ENCODE measurements around the gene CD22.

The CD22 gene

GRCh38 chr19:35310811-35311465 is 18.0 kb upstream of the CD22 start:
- Histone ChIP-seq H3K4me3 (no peak overlapping the region), H3K27ac (no peak overlapping the region)

DNA sequence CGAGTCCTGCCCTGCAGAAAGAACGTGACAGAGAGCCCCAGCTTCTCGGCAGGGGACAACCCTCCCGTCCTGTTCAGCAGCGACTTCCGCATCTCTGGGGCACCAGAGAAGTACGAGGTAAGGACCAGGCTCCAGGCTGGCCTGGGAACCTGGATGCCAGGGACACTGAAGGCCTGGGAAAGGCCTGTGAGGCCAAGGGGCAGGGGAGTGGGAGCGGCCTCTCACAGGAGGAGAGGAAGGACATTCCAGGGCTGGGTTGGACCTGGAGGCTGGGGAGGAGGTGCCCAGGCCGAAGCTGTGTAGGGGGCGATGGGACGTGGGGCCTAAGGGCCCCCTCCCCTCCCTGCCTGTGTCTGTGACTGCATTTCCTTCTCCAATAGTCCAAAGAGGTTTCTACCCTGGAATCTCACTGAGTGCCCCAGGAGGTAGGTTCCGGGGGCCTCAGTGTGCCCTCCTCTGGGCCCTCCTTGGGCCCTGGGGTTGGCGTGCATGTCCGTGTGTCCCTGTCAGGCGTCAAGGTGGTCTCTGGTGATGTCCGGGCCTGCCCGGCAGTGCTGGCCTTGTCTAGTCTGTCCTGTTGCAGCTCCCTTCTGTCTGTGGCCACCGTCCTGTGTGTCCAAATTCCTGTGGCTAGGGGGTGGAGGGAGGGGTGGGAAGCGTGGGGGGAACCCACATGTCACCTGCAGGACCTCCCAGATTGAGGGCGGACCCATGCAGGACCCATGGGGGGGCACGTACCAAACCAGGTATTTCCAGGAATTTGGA is 16.9 kb upstream of the CD22 start:
- no peak overlapping the region for H3K4me3 ChIP-seq
- H3K27ac ChIP-seq, result no peak overlapping the region

- Histone ChIP-seq H3K27ac (no peak overlapping the region), H3K4me3 (no peak overlapping the region)
These were observed 15.4 kb upstream of the CD22 start for GRCh38 chr19:35313587-35313986.

DNA sequence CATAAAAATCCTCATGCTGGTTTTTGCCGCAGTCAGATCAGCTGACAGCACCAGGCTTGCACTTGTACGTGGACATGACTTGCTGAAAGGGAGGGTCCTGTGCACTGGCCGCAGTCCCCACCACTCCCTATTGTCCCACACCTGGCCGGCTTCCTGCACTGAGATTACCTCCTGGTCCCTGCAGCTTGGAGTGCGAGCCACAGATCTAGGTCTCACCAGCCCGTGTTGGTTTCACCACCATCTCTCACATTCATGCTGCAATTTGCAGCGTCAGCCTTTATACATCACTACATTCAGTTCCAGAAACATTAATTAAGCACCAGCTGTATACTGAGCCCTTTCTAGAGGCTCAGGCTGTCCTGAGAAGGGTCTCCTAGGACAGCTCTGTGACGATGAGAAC is 15.0 kb upstream of the CD22 start:
- H3K4me3 ChIP-seq, result no peak overlapping the region
- no peak overlapping the region for H3K27ac ChIP-seq

DNA sequence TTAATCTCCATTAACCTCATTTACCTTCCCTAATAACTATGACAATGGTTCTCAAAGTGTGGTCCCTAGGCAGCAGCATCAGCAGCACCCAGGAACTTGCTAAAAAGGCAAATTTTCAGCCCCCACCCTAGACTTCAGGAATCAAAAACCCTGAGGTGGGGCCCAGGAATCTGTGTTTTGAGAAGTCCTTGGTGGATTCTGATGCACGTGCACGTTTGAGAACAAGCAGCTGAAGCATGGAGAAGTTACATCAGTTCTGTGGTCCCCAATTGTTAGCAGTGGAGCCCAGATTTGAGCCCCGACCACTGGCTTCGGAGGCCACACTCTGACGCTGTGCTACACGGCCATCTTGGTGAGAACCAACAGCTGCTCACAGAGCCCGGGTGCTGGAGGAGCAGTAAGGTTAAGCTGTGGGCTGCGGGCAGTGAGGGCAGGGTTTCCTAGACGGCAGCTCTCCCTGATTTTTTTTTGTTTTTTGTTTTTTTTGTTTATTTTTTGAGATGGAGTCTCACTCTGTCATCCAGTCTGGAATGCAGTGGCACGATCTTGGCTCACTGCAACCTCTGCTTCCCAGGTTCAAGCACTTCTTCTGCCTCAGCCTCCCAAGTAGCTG is 14.0 kb upstream of the CD22 start:
- H3K27ac ChIP-seq, result no peak overlapping the region
- H3K4me3 ChIP-seq, result no peak overlapping the region

- no peak overlapping the region for H3K4me3 ChIP-seq
- no peak overlapping the region for H3K27ac ChIP-seq
These were observed 13.1 kb upstream of the CD22 start for GRCh38 chr19:35315883-35316282.

DNA sequence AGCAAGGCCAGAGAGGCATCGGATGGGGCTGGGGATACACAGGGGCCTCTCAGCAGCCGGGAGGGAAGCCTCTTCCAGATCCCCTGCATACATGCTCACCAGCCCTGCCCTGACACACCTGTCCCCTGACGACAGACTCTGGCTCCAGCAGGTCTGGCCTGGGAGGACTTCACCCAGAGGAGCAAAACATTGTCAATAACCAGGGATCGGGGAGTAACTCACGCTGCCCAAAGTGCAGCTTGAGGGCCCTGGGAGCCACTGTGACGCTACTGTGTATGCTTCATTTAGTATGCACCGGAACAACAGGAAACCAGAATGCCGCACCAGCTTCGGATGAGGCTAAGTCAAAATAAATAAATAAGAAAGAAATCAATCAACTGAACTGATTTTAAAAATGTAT is 12.4 kb upstream of the CD22 start:
- Histone ChIP-seq H3K4me3 (no peak overlapping the region), H3K27ac (peak overlapping the region in 1 of 21 experiments; percentile 75)

- H3K27ac ChIP-seq, result peak overlapping the region in 10 of 21 experiments; percentile 3 to 75 (median 38)
These were observed 11.4 kb upstream of the CD22 start for GRCh38 chr19:35317464-35318043.

GRCh38 chr19:35318679-35319448 is 10.1 kb upstream of the CD22 start:
- Histone ChIP-seq H3K27ac (peak overlapping the region in 12 of 21 experiments; percentile 6 to 71 (median 46)), H3K4me3 (no peak overlapping the region)

More at GRCh38 chr19:35317464-35318043, 11.4 kb upstream of the CD22 start:
- H3K4me3 ChIP-seq, result no peak overlapping the region

DNA sequence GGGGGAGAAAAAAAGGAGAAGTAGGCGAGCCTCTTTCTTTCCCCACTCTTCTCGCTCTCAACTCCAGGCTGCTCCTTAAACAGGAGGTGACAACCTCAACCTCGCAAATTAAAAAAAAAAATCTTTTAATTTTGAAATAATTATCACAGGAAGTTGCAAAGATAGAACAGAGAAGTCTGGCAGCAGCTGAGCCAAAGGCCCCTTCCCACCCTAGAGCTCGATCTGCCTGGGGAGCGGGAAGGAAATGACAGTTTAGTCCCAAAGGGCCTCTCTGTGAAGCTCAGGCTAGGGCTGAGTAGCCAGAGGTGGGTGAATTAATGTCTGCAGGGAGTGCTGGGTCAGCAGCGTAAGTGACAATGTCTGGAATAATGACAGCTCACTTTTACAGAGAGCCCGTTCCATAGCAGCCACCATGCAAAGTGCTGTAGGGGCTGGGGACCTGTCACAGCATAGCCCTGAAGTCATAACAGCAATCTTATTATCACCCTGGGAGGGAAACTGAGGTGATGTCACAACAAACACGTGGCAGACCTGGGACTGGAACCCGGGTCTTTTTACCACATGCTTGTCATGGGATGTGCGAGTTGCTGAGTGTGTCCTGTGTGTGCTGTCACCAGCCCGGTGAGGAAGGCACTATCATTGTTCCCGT is 8.8 kb upstream of the CD22 start:
- no peak overlapping the region for H3K4me3 ChIP-seq
- H3K27ac ChIP-seq, result peak overlapping the region in 4 of 21 experiments; percentile 7 to 46 (median 22)

- Histone ChIP-seq H3K4me3 (no peak overlapping the region), H3K27ac (no peak overlapping the region)
These were observed 7.7 kb upstream of the CD22 start for GRCh38 chr19:35321291-35321690.

DNA sequence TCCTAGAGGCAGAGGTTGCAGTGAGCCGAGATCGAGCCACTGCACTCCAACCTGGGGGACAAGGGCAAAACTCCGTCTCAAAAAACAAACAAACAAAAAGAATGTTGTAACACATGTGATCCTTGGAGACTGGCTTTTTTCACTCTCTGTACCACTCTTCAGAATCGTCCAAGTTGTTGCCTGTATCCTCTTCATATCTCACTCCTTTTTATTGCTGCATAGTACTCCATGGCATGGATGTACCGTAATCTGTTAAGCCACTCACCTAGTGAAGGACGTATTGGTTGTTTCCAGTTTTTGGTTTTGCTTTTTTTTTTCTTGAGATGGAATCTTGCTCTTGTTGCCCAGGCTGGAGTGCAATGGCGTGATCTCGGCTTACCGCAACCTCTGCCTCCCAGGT is 7.0 kb upstream of the CD22 start:
- H3K27ac ChIP-seq, result no peak overlapping the region

GRCh38 chr19:35327642-35328041 is 1.3 kb upstream of the CD22 start:
- H3K27ac ChIP-seq, result no peak overlapping the region
- H3K4me3 ChIP-seq, result no peak overlapping the region

More for the DNA sequence above, 7.0 kb upstream of the CD22 start:
- no peak overlapping the region for H3K4me3 ChIP-seq

DNA sequence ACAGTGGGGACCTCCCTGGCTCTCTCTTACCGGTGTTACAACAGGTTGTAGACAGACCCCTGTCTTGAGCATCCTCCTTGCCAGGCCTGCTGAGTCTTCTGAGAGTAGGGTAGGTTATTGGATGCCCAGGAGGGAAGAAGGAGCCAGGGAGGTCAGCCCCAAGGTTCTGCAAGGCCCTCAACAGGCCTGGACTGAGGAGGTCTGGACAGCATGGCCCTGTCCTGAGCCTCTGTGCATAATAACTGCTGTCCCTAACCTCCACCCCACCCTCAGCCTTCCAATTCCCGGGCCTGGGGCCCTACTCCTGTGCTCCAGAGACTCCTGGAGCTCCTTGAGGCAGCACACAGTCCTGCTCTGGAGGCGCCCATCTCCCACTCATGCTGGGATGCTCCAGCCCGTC is 336 bp downstream of the CD22 start:
- Histone ChIP-seq H3K27ac (peak overlapping the region in 1 of 21 experiments; percentile 40), H3K4me3 (no peak overlapping the region)

GRCh38 chr19:35330475-35330874 is 1.5 kb downstream of the CD22 start:
- no peak overlapping the region for H3K27ac ChIP-seq
- H3K4me3 ChIP-seq, result no peak overlapping the region

DNA sequence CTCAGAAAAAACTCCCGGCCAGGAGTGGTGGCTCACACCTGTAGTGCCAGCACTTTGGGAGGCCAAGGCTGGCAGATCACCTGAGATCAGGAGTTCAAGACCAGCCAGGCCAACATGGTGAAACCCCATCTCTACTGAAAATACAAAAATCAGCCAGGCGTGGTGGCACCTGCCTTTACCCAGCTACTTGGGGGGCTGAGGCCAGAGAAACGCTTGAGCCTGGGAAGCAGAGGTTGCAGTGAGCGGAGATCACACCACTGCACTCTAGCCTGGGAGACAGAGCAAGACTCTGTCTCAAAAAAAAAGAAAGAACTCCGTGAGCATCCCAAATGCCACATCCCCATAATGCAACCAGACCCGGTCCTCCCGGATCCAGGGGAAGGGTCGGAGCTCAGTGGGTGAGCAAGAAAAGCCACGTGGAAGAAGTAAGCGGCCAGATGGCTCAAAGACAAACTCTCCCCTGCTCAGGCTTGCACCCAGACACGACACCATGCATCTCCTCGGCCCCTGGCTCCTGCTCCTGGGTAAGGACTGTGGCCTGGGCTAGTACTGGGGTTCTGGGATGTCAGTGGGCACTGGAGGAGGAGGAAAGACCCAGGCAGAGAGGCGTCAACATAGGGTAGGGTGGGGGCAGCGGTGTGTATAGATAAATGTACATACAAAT is 2.7 kb downstream of the CD22 start:
- Histone ChIP-seq H3K4me3 (no peak overlapping the region), H3K27ac (no peak overlapping the region)

DNA sequence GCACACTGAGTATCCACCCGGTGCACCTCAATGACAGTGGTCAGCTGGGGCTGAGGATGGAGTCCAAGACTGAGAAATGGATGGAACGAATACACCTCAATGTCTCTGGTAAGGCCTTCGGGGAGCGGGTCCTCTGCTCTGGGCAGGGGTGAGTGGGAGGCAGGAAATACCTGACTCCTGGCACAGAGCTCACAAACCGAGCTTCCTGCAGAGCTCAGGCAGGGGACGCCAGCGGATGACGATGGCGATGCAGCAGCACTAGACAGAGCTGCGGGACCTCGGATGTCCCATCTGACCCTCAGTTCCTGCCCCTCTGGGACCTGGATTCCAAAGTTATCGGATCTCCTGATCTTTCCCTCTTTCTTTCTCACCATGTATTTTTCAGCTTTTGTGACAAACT is 3.8 kb downstream of the CD22 start:
- Histone ChIP-seq H3K27ac (no peak overlapping the region), H3K4me3 (no peak overlapping the region)

- Histone ChIP-seq H3K4me3 (no peak overlapping the region), H3K27ac (no peak overlapping the region)
These were observed 5.3 kb downstream of the CD22 start for GRCh38 chr19:35334144-35334753.

All from skin epidermis (tissue), 12 donors.